Measurements from ENCODE around the gene SQSTM1. TPM values are rescaled to one million over a fixed set of nuclear protein-coding genes. Genes with fewer than 3 reads are reported as not detected.
"Not testable (repeated sequence)": the region's sequence is repeated elsewhere in the genome, so short reads cannot be mapped to it uniquely, and the experiment has no call there.

Gene SQSTM1
- total RNA-seq, 2 experiments from 2014 or later, result 130 to 198 TPM

- DNase-seq (no peak), ATAC-seq (no peak)
- Mint-ChIP-seq H3K36me3 (peaks cover 18% of the 10 kb centered on the region), H3K27me3 (no peaks in the 10 kb centered on the region), H3K4me3 (no peak overlapping the region), H3K27ac (no peak overlapping the region), H3K9me3 (ENCODE audit: low read depth) (no peaks in the 10 kb centered on the region), H3K4me1 (peaks cover 2% of the 10 kb centered on the region)
- CTCF ChIA-PET, result interaction anchor here (0.8 kb wide), 1 partner anchor 64 kb away, joined by 3 read pairs; no protein-coding TSS in a partner anchor
Measured at GRCh38 chr5:179865491-179866240, 45.0 kb downstream of the SQSTM1 start.

DNA sequence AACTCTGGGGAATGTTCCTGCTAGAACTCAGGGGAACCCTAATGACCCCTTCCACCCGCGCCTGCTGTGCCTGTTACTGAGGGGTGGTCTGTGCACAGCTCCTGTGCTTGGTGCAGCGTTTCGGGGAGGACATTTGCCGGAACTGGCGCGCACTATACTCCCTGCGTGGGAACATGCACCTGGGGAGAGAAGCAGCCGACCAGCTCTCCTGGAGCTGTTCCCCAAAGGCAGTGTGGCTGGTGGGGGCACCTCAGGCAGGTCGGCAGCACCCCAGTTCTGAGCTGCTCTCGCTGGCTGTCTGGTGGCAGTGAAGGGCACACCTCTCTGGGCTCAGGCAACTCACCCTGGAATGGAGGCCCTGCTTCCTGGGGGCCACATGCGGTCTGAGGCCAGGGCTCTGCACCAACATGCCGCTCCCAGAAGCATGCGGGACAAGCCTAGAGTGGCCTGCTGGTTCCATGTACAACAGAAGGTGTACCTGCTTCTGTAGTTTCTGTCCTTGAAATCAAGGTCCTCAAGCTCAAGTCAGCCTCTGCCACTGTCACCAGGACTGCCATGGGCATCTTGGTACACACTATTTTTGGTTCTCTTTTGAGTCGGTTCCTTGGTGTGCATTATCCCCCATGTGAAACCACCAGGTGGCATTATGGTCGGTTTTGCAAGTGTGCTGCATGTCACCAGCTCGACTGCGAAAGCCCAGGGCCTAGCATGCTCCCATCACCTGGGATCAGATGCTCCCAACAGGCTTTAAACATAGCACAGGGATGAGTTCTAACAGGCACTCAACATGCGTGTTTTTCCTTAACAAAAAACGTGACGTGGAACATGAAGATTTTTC, 45.8 kb downstream of the SQSTM1 start:
- Mint-ChIP-seq H3K36me3 (peaks cover 20% of the 10 kb centered on the region), H3K9me3 (ENCODE audit: low read depth) (no peaks in the 10 kb centered on the region), H3K4me3 (no peak overlapping the region), H3K4me1 (peaks cover 2% of the 10 kb centered on the region), H3K27ac (no peak overlapping the region), H3K27me3 (no peaks in the 10 kb centered on the region)
- CTCF ChIA-PET, result interaction anchor here (0.8 to 1.2 kb wide), 2 partner anchors 65 to 96 kb away, joined by 3 read pairs; no protein-coding TSS in a partner anchor
- no peak for DNase-seq
- ATAC-seq, result no peak

- peaks cover 2% of the 10 kb centered on the region for H3K4me1 Mint-ChIP-seq
- CTCF ChIA-PET, result interaction anchor here (1.2 kb wide), 1 partner anchor 97 kb away, joined by 3 read pairs; no protein-coding TSS in a partner anchor
- ATAC-seq, result no peak
- no peak for DNase-seq
- H3K9me3 Mint-ChIP-seq (ENCODE audit: low read depth), result no peaks in the 10 kb centered on the region
- H3K36me3 Mint-ChIP-seq, result peaks cover 17% of the 10 kb centered on the region
- H3K27me3 Mint-ChIP-seq, result no peaks in the 10 kb centered on the region
- no peak overlapping the region for H3K27ac Mint-ChIP-seq
- no peak overlapping the region for H3K4me3 Mint-ChIP-seq
Measured at GRCh38 chr5:179867079-179867465, 46.4 kb downstream of the SQSTM1 start.

- Mint-ChIP-seq H3K4me1 (peaks cover 2% of the 10 kb centered on the region), H3K27ac (no peak overlapping the region), H3K9me3 (ENCODE audit: low read depth) (no peaks in the 10 kb centered on the region), H3K27me3 (no peaks in the 10 kb centered on the region), H3K4me3 (no peak overlapping the region), H3K36me3 (peaks cover 16% of the 10 kb centered on the region)
- CTCF ChIA-PET, result no interaction called here
- no peak for DNase-seq
- ATAC-seq, result no peak
Measured at GRCh38 chr5:179867476-179867875, 46.8 kb downstream of the SQSTM1 start.

GRCh38 chr5:179868541-179868940, 47.8 kb downstream of the SQSTM1 start:
- no peaks in the 10 kb centered on the region for H3K9me3 Mint-ChIP-seq (ENCODE audit: low read depth)
- CTCF ChIA-PET, result no interaction called here
- ATAC-seq, result no peak

DNA sequence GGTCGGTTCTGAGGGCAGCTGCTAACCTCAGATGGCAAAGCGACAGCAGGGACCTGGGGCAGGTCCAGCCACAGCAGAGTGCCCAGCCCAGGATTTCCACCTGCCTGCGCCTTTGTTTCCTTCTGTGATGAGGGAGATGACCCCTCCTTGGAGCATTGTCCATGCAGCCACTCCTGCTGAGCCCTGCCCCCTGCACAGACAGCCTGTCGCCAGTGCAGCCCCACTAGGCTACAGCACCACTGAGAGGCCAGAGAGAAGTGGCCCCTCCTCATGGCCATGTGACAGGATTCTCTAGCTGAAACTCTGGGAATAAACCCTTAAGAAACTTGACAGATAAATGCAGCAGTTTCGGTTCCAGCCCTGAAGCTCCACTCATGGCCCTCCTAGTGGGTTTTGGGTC, 48.4 kb downstream of the SQSTM1 start:
- no peaks in the 10 kb centered on the region for H3K27me3 Mint-ChIP-seq
- peaks cover 5% of the 10 kb centered on the region for H3K36me3 Mint-ChIP-seq
- no peak for ATAC-seq
- CTCF ChIA-PET, result no interaction called here
- H3K4me1 Mint-ChIP-seq, result peaks cover 2% of the 10 kb centered on the region
- no peak overlapping the region for H3K27ac Mint-ChIP-seq
- no peak overlapping the region for H3K4me3 Mint-ChIP-seq
- no peak for DNase-seq
- H3K9me3 Mint-ChIP-seq (ENCODE audit: low read depth), result no peaks in the 10 kb centered on the region

More at GRCh38 chr5:179868541-179868940, 47.8 kb downstream of the SQSTM1 start:
- Mint-ChIP-seq H3K4me1 (peaks cover 2% of the 10 kb centered on the region), H3K36me3 (peaks cover 8% of the 10 kb centered on the region), H3K27ac (no peak overlapping the region), H3K4me3 (no peak overlapping the region), H3K27me3 (no peaks in the 10 kb centered on the region)
- no peak for DNase-seq

DNA sequence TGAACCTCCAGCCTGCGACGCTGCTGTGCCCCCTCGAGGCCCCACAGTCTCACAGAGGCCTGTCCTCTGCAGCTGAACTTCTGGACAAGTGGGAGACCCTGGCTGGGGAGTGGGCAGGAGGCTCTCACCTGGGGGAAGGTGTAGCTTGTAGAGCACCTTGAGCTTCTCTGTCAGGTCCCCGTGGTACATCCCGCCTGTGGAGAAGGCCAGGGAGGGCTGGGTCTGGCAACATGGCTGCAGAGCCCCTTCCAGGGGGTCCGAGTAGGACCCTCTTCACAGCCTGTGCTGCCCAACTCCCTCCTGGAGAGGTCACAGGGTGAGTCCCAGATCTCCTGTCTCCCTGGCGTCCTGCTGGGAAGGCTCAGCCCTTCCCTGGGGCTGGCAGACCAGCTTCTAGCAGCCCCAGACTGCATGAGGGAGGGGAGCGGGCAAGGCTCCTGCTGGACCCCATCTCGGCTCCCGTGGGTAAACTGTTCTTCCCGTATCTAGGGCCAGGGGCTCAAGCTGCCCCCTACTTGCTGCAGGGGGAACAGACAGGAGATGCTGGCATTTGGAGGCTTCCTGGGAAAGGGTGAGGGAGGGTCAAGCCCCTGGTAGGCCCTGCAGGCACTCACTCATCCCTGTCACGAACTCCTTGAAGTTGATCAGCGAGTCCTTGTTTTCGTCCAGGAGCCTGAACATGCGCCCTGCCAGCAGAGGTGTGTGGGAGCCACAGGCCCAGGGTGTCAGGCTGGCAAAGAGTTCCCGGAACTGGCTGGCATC, 49.1 kb downstream of the SQSTM1 start:
- Mint-ChIP-seq H3K4me1 (peaks cover 2% of the 10 kb centered on the region), H3K27ac (no peak overlapping the region), H3K36me3 (peaks cover 5% of the 10 kb centered on the region), H3K9me3 (ENCODE audit: low read depth) (no peaks in the 10 kb centered on the region), H3K27me3 (no peaks in the 10 kb centered on the region), H3K4me3 (no peak overlapping the region)
- ATAC-seq (no peak), DNase-seq (no peak)
- CTCF ChIA-PET, result no interaction called here

- peaks cover 5% of the 10 kb centered on the region for H3K36me3 Mint-ChIP-seq
- CTCF ChIA-PET, result no interaction called here
- H3K4me1 Mint-ChIP-seq, result peaks cover 2% of the 10 kb centered on the region
- no peak overlapping the region for H3K4me3 Mint-ChIP-seq
- H3K27me3 Mint-ChIP-seq, result no peaks in the 10 kb centered on the region
- H3K9me3 Mint-ChIP-seq (ENCODE audit: low read depth), result no peaks in the 10 kb centered on the region
- ATAC-seq, result no peak
- no peak overlapping the region for H3K27ac Mint-ChIP-seq
- DNase-seq, result no peak
Measured at GRCh38 chr5:179870403-179870903, 49.7 kb downstream of the SQSTM1 start.

DNA sequence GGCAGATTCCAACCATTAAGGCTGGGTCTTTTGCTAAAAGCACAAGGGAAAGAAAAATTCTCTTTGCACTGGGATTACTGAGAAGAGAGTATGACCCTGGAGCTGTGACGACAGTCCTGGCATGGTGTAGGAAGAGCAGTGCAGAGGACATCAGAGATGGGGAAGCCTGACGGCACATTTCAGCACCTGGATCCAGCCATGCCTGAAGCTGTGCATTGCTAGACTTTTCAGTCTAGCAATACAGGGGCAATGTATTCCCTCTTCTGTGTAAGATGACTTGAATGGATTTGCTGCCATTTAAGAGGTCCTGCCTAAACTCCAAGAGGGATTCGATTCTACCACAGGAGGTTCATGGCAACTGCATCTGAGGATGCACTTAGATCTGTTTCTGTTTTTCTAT, 50.2 kb downstream of the SQSTM1 start:
- CTCF ChIA-PET, result no interaction called here
- Mint-ChIP-seq H3K4me3 (no peak overlapping the region), H3K9me3 (ENCODE audit: low read depth) (no peaks in the 10 kb centered on the region), H3K27me3 (no peaks in the 10 kb centered on the region), H3K4me1 (peaks cover 2% of the 10 kb centered on the region), H3K27ac (no peak overlapping the region), H3K36me3 (peaks cover 5% of the 10 kb centered on the region)
- DNase-seq (no peak), ATAC-seq (no peak)

GRCh38 chr5:179871533-179871932, 50.8 kb downstream of the SQSTM1 start:
- ATAC-seq; CTCF ChIA-PET; H3K27ac Mint-ChIP-seq; H3K4me1 Mint-ChIP-seq; H3K36me3 Mint-ChIP-seq; H3K27me3 Mint-ChIP-seq; DNase-seq; H3K4me3 Mint-ChIP-seq; H3K9me3 Mint-ChIP-seq (ENCODE audit: low read depth): not testable (repeated sequence)

DNA sequence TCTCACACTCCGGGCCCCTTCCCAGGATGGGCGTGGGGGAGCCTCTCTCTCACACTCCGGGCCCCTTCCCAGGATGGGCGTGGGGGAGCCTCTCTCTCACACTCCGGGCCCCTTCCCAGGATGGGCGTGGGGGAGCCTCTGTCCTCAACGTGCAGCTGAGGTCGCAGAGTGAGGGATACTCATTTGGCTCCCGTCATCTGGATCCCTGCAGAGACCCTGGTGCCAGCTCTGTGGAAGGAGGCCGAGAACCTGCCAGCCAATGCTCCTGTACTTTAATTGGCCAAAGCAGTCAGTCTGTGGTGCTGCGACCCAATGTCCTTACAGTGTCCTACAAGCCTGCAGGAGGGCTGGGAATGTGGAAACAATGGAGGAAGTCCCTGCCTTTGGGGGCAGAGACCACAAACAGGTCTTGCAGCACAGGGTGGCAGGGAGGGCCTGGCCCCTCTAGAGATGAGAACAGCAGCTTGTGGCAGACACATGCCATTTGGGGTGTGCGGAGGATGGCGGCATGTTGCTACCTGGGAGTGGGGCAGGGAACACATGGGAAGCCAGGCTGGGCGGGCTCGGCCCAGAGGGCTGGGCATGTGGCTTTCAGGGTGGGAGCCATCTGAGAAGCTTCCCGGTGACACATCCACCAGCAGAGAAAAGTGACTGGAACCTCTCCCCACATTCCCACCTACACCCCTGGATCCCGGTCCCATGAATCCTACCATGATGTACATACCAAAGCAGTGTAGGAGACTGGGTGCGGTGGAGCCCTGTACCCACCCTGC, 51.5 kb downstream of the SQSTM1 start:
- ATAC-seq, result no peak
- H3K27ac Mint-ChIP-seq, result no peak overlapping the region
- CTCF ChIA-PET, result no interaction called here

DNA sequence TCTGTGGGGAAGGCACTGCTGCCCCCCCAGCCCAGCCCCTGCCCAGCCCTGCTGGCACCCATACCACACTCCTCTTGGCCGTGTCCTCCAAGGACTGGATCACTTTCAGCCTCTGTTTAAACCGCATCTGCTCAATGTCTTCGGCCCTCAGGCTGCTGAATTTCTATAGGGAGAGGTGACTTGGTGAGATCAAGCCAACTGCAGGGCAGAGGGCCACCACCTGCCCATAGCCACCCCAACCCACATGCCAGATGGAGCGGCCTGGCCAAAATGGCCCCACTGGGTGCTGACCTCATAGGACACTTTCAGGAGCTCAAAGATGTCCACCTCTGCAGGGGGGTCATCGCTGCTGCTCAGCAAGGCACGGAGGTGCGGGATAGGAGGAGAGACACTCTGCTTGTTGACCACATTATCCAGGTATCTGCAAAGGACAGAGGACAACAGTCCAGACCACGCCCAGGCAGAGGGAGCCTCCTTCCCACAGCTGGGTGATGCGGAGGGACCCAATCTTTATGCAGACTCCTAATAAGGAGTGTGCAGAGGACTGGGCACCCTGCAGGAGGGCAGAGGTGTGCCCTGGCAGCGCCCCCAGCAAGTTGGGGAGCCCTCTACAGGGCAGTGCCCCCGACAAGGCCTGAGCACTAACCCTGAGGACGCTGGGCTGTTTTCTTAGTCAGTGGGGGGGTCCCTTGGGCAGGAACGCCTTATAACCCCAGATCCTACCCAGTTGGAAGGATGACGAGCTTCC, 52.3 kb downstream of the SQSTM1 start:
- Mint-ChIP-seq H3K9me3 (ENCODE audit: low read depth) (no peaks in the 10 kb centered on the region), H3K27ac (no peak overlapping the region), H3K4me1 (no peaks in the 10 kb centered on the region), H3K4me3 (no peak overlapping the region), H3K27me3 (no peaks in the 10 kb centered on the region), H3K36me3 (peaks cover 7% of the 10 kb centered on the region)
- CTCF ChIA-PET, result no interaction called here
- no peak for DNase-seq
- ATAC-seq, result no peak

More for the DNA sequence above, 51.5 kb downstream of the SQSTM1 start:
- Mint-ChIP-seq H3K4me1 (no peaks in the 10 kb centered on the region), H3K4me3 (no peak overlapping the region), H3K9me3 (ENCODE audit: low read depth) (no peaks in the 10 kb centered on the region), H3K27me3 (no peaks in the 10 kb centered on the region), H3K36me3 (peaks cover 4% of the 10 kb centered on the region)
- DNase-seq, result no peak
